ACC112 (cell line): ENCODE data around the gene TK1.

Source experiments
- H2AFZ ChIP-seq: fragments of 200-600 bp; sonication (generic); one replicate; pipeline ENCODE4 v1.6.0; 2017; ENCODE audit warnings: antibody characterized with exemption, low read length; ENCODE audit not compliant: unreplicated experiment
- H3K27ac ChIP-seq: fragments of 200-600 bp; sonication (generic); 2 replicates; pipeline ENCODE4 v1.5.1; 2014; ENCODE audit warnings: low read depth, mild to moderate bottlenecking, antibody characterized with exemption, low read length, moderate library complexity
- H3K27me3 ChIP-seq: fragments of 200-600 bp; sonication (generic); 2 replicates; pipeline ENCODE4 v1.6.1; 2014; ENCODE audit warnings: mild to moderate bottlenecking, antibody characterized with exemption, low read length, moderate library complexity, mixed read lengths; ENCODE audit not compliant: insufficient read depth
- H3K36me3 ChIP-seq: fragments of 200-600 bp; sonication (generic); 2 replicates; pipeline ENCODE4 v1.6.1; 2016; ENCODE audit warnings: mild to moderate bottlenecking, antibody characterized with exemption, low read length, moderate library complexity, mixed read lengths; ENCODE audit not compliant: insufficient read depth
- H3K4me1 ChIP-seq: fragments of 200-600 bp; sonication (generic); one replicate; pipeline ENCODE4 v1.6.1; 2016; ENCODE audit warnings: low read length, mixed read lengths; ENCODE audit not compliant: insufficient read depth, unreplicated experiment, control insufficient read depth
- H3K4me3 ChIP-seq: fragments of 200-600 bp; sonication (generic); 2 replicates; pipeline ENCODE4 v1.5.1; 2014; ENCODE audit warnings: mild to moderate bottlenecking, low read depth, low read length
- H3K79me2 ChIP-seq: fragments of 200-600 bp; sonication (generic); one replicate; pipeline ENCODE4 v1.6.0; 2016; ENCODE audit warnings: low read length; ENCODE audit not compliant: control insufficient read depth, unreplicated experiment, insufficient read depth

TK1 gene

DNA sequence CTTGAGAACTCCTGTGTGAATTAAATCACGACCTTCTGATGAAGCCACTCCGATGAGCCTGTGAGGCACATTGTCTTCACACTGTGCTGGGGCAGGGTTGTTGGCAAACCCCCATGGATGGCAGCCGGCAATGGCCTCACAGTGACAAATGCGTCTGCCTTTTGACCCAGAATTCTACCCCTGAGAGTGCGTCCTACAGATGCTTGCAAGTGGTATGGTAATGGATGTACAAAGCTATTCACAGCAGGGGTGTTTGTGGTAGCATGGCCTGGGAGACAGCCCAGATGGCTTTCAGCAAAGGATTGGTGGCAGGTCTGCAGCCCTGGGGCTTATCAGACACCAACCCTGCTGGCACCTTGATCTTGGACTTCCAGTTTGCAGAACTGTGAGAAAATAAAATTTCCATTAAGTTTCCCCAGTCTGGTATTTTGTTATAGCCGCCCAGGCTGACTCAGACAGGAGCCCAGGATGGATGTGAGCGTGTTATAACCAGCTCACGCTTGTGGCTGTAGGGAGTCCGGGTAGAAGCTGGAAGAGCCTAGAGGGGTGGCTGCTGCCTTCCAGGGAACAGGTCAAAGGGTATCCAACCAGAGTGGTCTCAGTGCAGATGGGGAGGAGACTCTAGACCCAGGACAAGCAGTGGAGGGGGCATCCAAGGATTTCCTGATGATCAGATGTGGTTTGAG is 10.4 kb upstream of the TK1 start:
- Histone ChIP-seq H2AFZ (no peak overlapping the region), H3K79me2 (peaks cover 4% of the 10 kb centered on the region), H3K4me3 (no peak overlapping the region), H3K4me1 (no peaks in the 10 kb centered on the region), H3K27ac (peak overlapping the region; percentile 89; the same call in 1 of the 2 replicates), H3K27me3 (no peaks in the 10 kb centered on the region), H3K36me3 (peaks cover 12% of the 10 kb centered on the region; the same call in 1 of the 2 replicates)

DNA sequence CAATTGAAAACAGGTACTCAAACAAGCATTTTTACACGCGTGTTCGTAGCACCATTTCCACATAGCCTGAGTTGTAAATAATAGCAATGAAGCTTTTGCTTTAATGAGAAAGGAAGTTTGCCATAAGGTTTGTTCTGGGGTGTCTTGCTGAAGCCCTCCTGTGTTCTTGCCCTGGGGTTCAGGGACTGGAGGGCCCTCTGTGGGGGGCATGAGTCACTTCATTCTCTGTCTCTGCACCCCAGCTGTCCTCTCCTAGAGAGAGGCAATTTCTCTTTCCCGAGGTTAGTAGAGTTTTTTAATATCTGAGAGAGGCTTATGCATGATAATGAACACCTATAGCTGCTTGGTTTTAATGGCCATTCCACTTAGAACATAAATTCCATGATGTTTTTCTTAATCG is 9.9 kb upstream of the TK1 start:
- Histone ChIP-seq H3K4me3 (no peak overlapping the region), H3K27me3 (no peaks in the 10 kb centered on the region), H3K36me3 (peaks cover 12% of the 10 kb centered on the region; the same call in 1 of the 2 replicates), H3K27ac (no peak overlapping the region), H2AFZ (no peak overlapping the region), H3K79me2 (peaks cover 4% of the 10 kb centered on the region), H3K4me1 (no peaks in the 10 kb centered on the region)

DNA sequence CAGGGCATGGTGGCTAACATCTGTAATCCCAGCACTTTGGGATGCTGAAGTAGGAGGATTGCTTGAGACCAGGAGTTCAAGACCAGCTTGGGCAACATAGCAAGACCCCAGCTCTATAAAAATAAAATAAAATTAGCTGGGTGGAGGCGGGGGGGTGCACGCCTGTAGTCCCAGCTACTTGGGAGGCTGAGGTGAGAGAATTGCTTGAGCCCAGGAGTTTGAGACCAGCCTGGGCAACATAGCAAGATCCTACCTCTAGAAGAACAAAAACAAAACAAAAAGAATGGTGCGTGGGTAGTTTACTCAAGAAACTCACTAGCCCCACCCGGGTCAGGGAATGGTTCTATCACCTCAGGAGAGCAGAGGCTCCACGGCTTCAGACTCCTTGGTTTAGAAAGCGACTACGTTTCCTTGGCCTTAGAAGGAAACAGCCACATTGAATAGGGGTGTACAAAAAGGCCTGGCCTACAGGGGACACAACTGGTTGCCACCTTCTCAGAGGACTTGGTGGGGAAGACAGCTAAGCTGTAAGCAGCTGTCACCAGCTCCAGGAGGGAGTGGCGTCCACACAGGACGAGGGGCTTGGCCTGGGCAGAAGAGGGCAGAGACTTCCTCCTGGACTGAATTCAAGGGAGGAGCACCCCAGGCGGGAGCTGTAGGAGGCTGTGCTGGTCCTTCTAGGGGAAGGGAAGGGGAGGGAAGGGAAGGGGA is 716 bp downstream of the TK1 start:
- H3K4me1 ChIP-seq = peaks cover 4% of the 10 kb centered on the region
- no peak overlapping the region for H2AFZ ChIP-seq
- no peaks in the 10 kb centered on the region for H3K36me3 ChIP-seq
- peaks cover 25% of the 10 kb centered on the region for H3K79me2 ChIP-seq
- no peaks in the 10 kb centered on the region for H3K27me3 ChIP-seq
- H3K4me3 ChIP-seq = peak overlapping the region; percentile 92
- no peak overlapping the region for H3K27ac ChIP-seq

DNA sequence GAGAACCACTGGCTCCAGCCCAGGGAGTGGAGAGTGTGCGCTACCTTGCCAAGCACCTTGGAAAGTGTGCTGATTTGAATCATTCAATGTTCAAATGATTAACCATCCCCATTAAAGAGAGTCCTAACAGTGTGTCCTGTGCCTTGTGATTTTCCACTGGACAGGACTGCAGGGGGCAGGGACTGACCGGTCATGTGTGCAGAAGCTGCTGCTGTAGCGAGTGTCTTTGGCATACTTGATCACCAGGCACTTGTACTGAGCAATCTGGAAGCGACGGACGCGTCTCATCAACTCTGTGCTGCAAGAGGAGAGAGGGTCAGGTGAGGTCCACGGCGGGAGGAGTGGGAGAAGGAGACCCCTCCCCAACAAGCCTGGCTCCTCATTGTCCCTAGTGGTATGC is 2.0 kb downstream of the TK1 start:
- peaks cover 11% of the 10 kb centered on the region for H3K4me1 ChIP-seq
- H3K27me3 ChIP-seq = no peaks in the 10 kb centered on the region
- H3K79me2 ChIP-seq = peaks cover 25% of the 10 kb centered on the region
- no peak overlapping the region for H2AFZ ChIP-seq
- peak overlapping the region; percentile 92 for H3K4me3 ChIP-seq
- H3K27ac ChIP-seq = no peak overlapping the region
- H3K36me3 ChIP-seq = peaks cover 4% of the 10 kb centered on the region; the same call in 1 of the 2 replicates

DNA sequence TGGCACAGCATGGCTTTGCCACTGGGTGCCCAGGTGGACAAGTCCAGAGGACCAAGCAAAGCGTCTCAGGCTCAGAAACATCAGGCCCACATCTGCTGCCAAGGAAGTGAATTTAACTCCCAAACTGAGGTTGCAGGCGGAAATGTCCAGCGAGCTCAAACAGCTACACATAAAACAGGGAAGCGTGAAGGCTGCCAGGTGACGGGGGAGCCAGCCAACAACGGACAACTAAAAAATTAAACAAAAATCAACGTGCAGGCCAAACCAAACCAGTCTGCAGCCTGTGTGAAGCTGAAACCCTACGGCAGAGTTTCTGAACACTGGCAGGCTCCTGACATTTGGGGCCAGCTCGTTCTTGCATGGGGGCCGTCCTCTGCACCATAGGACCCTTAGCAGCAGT is 2.5 kb downstream of the TK1 start:
- Histone ChIP-seq H3K4me3 (no peak overlapping the region), H3K4me1 (peaks cover 16% of the 10 kb centered on the region), H3K36me3 (peaks cover 4% of the 10 kb centered on the region; the same call in 1 of the 2 replicates), H2AFZ (no peak overlapping the region), H3K27ac (no peak overlapping the region), H3K27me3 (no peaks in the 10 kb centered on the region), H3K79me2 (peaks cover 25% of the 10 kb centered on the region)

DNA sequence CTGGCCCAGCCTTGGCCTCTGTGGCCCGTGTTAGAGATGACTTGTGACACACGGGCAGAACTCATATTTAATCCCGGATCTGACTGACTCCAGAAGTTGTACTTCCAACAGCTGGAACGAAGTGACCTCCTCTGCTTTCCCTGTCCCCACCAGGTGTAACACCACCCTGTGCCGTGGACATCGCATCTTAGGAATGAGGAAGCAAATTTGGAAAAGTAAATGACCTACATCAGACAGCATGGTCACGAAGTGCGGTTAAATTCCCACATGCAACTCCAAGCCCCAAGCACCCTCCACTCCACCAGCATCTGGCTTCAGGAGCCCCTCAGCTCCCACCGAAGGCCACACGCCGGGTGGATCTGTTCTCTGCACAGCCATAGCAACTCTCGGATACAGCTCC is 2.9 kb downstream of the TK1 start:
- no peak overlapping the region for H3K27ac ChIP-seq
- no peak overlapping the region for H3K4me3 ChIP-seq
- H3K79me2 ChIP-seq = peaks cover 23% of the 10 kb centered on the region
- peaks cover 4% of the 10 kb centered on the region; the same call in 1 of the 2 replicates for H3K36me3 ChIP-seq
- H2AFZ ChIP-seq = no peak overlapping the region
- H3K27me3 ChIP-seq = no peaks in the 10 kb centered on the region
- peaks cover 18% of the 10 kb centered on the region for H3K4me1 ChIP-seq

DNA sequence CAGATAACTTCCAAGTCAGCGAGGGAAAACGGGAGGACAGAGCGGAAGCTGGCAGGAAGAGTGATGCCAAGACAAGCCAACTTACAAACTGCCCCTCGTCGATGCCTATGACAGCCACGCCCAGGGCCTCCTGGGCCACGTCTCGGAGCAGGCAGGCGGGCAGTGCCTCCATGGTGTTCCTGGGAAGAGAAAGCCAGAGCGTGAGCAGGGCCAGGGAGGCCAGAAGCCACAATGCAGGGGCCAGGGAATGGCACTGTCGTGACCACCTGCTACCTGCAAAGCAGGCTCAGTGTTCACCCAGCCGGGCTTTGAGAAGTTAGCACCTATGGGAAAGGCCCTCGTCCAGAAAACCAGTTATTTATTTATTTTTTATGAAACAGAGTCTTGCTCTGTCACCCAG is 4.3 kb downstream of the TK1 start:
- H3K4me1 ChIP-seq = peaks cover 18% of the 10 kb centered on the region
- H3K36me3 ChIP-seq = peaks cover 8% of the 10 kb centered on the region; the same call in 1 of the 2 replicates
- H3K27ac ChIP-seq = no peak overlapping the region
- H3K27me3 ChIP-seq = no peaks in the 10 kb centered on the region
- peaks cover 14% of the 10 kb centered on the region for H3K79me2 ChIP-seq
- H2AFZ ChIP-seq = no peak overlapping the region
- no peak overlapping the region for H3K4me3 ChIP-seq

DNA sequence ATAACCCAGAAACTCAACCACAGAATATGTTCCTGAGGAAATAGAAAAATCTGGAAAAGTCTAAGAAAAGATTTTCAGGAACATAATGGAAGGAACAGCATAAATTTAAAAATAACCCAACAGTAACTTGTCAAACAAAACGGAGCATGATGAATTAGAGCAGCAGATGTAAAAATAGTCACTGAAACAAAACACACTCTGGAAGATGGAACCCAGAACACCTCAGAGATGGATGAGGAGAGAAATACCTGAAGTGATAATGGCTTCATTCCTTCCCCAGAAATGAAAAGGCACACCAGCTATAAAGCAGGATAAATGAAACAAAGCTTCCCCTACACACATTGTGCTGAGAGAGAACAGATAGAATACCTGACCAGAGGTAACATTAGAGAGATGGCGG is 6.3 kb downstream of the TK1 start:
- no peaks in the 10 kb centered on the region for H3K27me3 ChIP-seq
- peaks cover 8% of the 10 kb centered on the region for H3K79me2 ChIP-seq
- H3K27ac ChIP-seq = no peak overlapping the region
- H2AFZ ChIP-seq = no peak overlapping the region
- no peak overlapping the region for H3K4me3 ChIP-seq
- peaks cover 18% of the 10 kb centered on the region for H3K4me1 ChIP-seq
- H3K36me3 ChIP-seq = peaks cover 8% of the 10 kb centered on the region; the same call in 1 of the 2 replicates

DNA sequence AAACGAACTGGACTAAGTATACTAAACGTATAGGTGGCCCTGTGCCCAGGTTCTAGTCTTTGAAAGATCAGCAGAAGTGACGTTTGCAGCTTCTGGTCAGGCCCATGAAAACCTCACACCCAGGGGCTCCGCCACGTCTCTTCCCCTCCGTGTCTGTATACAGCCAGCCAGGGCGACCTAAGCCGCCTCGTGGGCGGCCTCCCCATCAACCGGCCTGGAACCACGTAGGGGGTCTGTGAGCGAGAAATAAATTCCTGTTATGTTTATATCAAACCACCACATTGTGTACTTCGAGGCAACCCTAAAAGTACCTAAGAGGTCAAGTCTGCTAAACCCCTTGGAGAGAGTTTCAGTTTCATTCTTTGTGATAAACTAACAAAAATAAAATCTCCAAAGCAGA is 6.8 kb downstream of the TK1 start:
- H2AFZ ChIP-seq = no peak overlapping the region

DNA sequence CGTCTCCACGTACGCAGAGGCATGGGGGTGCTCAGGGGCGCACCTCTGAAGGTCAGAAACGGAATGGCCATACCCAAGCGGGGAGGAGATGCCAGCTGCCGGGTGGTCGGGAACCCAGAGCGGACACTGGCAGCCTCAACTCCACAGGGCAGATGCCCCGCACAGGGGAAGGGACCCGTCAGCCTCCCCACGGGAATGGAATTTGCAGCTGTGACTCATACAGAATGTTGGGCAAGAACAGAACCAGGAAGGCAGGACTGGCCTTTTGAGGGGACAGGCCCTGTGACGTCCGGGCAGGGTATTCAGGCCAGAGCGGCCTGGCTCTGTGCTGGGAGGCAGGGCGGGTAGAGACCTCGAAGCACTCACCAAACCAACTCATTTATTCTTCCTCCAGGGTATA is 7.5 kb downstream of the TK1 start:
- no peak overlapping the region for H3K27ac ChIP-seq
- no peaks in the 10 kb centered on the region for H3K27me3 ChIP-seq
- peaks cover 13% of the 10 kb centered on the region for H3K4me1 ChIP-seq
- no peak overlapping the region for H3K4me3 ChIP-seq
- H3K36me3 ChIP-seq = peaks cover 8% of the 10 kb centered on the region; the same call in 1 of the 2 replicates
- H3K79me2 ChIP-seq = peaks cover under 1% of the 10 kb centered on the region
- no peak overlapping the region for H2AFZ ChIP-seq

More for the DNA sequence above, 6.8 kb downstream of the TK1 start:
- no peak overlapping the region for H3K27ac ChIP-seq
- H3K36me3 ChIP-seq = peaks cover 8% of the 10 kb centered on the region; the same call in 1 of the 2 replicates
- H3K27me3 ChIP-seq = no peaks in the 10 kb centered on the region
- H3K79me2 ChIP-seq = peaks cover 7% of the 10 kb centered on the region
- no peak overlapping the region for H3K4me3 ChIP-seq
- peaks cover 15% of the 10 kb centered on the region for H3K4me1 ChIP-seq
